HepG2 (cell line): Measurements from ENCODE around the gene FAM193A. TPM values are rescaled to one million over a fixed set of nuclear protein-coding genes. Genes with fewer than 3 reads are reported as not detected.

ENCODE experiments used
- ATAC-seq: fragments of 200-7000 bp; cut with Tn5 transposase; 3 replicates; pipeline ENCODE4 v1.9.1; 2020; ENCODE audit warnings: mild to moderate bottlenecking, moderate library complexity
- BruUV-seq: library from RNA; stranded (reverse); fragments of 400-500 nt; replicated peaks from 2 replicates; lab custom pipeline; 2021; lab: Mats Ljungman, UMichigan
- CTCF ChIA-PET: fragments of 300-600 bp; formaldehyde crosslinking; extraction: SDS; loops from one replicate; lab custom pipeline; 2021; ENCODE audit warnings: low total read pairs, inconsistent platforms, low intra/inter-chr PET ratio; lab: Yijun Ruan, JAX
- POLR2A ChIA-PET: fragments of 350-600 bp; sonication (Branson Sonifier 250); formaldehyde crosslinking; loops from one replicate; lab custom pipeline; 2020; ENCODE audit warnings: antibody characterized with exemption, inconsistent platforms; lab: Yijun Ruan, JAX
- DNase-seq: peaks from one replicate; pipeline ENCODE4 v3.0.0-alpha.2; 2015; ENCODE audit warnings: low spot score
- FAIRE-seq: peaks from 3 replicates; lab custom pipeline; 2011; peaks lifted over from hg19 to GRCh38; lab: Jason Lieb, UNC
- H2AFZ ChIP-seq: one replicate; pipeline ENCODE4 v1.6.1; 2011; ENCODE audit warnings: low read length, inconsistent platforms
- H3K27ac ChIP-seq: fragments of 300-600 bp; 3 replicates; pipeline ENCODE4 v1.8.0; 2011; ENCODE audit warnings: mixed run types, mild to moderate bottlenecking, mixed read lengths, low read length, inconsistent platforms; ENCODE audit not compliant: insufficient read depth; ENCODE audit errors: extremely low read length
- H3K27me3 ChIP-seq, 2 experiments: fragments of 200-600 bp in 1 of 2; 2 replicates in 1 of 2; 3 replicates in 1 of 2; pipeline versions ENCODE4 v1.6.0 to v1.8.0; 2011; ENCODE audit warnings: low read length in 2 of 2, mild to moderate bottlenecking in 2 of 2, moderate library complexity in 2 of 2, inconsistent platforms in 1 of 2; ENCODE audit not compliant: insufficient read depth in 2 of 2, control insufficient read depth in 1 of 2
- H3K36me3 ChIP-seq, 2 experiments: fragments of 200-600 bp in 1 of 2; replicated peaks in 1 of 2; 2 replicates in 1 of 2; 3 replicates in 1 of 2; pipeline versions ENCODE4 v1.5.1 to v1.8.0; 2011; ENCODE audit warnings: low read length in 2 of 2, inconsistent platforms in 1 of 2; ENCODE audit not compliant: insufficient read depth in 2 of 2, control insufficient read depth in 1 of 2
- H3K4me1 ChIP-seq: 2 replicates; pipeline ENCODE4 v1.5.1; 2012; ENCODE audit warnings: low read length, inconsistent platforms; ENCODE audit not compliant: insufficient read depth
- H3K4me2 ChIP-seq: 2 replicates; pipeline ENCODE4 v1.6.0; 2011; ENCODE audit warnings: low read depth, low read length, inconsistent platforms
- H3K4me3 ChIP-seq, 3 experiments: fragments of 200-600 bp in 1 of 3; sonication (generic), shearing (Covaris generic) in 1 of 3; replicated peaks in 1 of 3; 2 replicates each; pipeline ENCODE4 v1.5.1; 2011 to 2016; ENCODE audit warnings: low read length in 3 of 3, inconsistent platforms in 2 of 3, low read depth in 2 of 3, mild to moderate bottlenecking in 2 of 3, control low read depth in 1 of 3, mixed read lengths in 1 of 3; ENCODE audit not compliant: insufficient read depth in 1 of 3
- H3K79me2 ChIP-seq: one replicate; pipeline ENCODE4 v1.6.1; 2011; ENCODE audit warnings: low read length, inconsistent platforms; ENCODE audit not compliant: insufficient read depth
- H3K9ac ChIP-seq: 2 replicates; pipeline ENCODE4 v1.6.0; 2011; ENCODE audit warnings: mild to moderate bottlenecking, low read depth, low read length, inconsistent platforms; ENCODE audit not compliant: insufficient read depth
- H3K9me3 ChIP-seq: 2 replicates; pipeline ENCODE4 v1.5.1; 2012; ENCODE audit warnings: mild to moderate bottlenecking, low read length
- H4K20me1 ChIP-seq: 2 replicates; pipeline ENCODE4 v1.6.0; 2011; ENCODE audit warnings: inconsistent platforms, mild to moderate bottlenecking, low read length, moderate library complexity; ENCODE audit not compliant: insufficient read depth
- AGO2 ChIP-seq: fragments of 200-400 bp; formaldehyde crosslinking; optimal IDR thresholded peaks from 2 replicates; pipeline ENCODE3; 2017; ENCODE audit warnings: mild to moderate bottlenecking, low read depth, low read length, moderate library complexity
- SMYD3 ChIP-seq: sonication (generic); formaldehyde crosslinking; IDR thresholded peaks from 2 replicates; pipeline ENCODE4 v1.8.1; 2023; ENCODE audit warnings: mild to moderate bottlenecking, missing genetic modification reagents
- ZKSCAN1 ChIP-seq: fragments of 150-350 bp; IDR thresholded peaks from 2 replicates; pipeline ENCODE4 v1.6.1; 2014; ENCODE audit warnings: low read length
- ZMYM3 ChIP-seq: sonication (generic); formaldehyde crosslinking; IDR thresholded peaks from 2 replicates; pipeline ENCODE4 v1.5.1; 2020; ENCODE audit warnings: mild to moderate bottlenecking, missing genetic modification reagents
- ZNF768 ChIP-seq: sonication (generic); formaldehyde crosslinking; IDR thresholded peaks from 2 replicates; pipeline ENCODE4 v1.4.0; 2020; ENCODE audit warnings: missing genetic modification reagents
- WGBS: methylation state at CpG from one replicate; pipeline ENCODE4 v1.1.6; 2017; ENCODE audit warnings: low lambda C conversion rate; 5-methylcytosine and 5-hydroxymethylcytosine counted together
- in situ Hi-C: cut with HindIII; loops from 2 replicates; pipeline ENCODE4 v1.10.0; 2017; ENCODE audit warnings: low pct_unique_long_range_greater_than_20kb; ENCODE audit not compliant: extremely low pct_ligation_motif_present
- intact Hi-C: fragments of 100-400 bp; cut with micrococcal nuclease; formaldehyde crosslinking; loops from one replicate; pipeline ENCODE4 v1.10.0; 2022; ENCODE audit not compliant: unreplicated experiment
- polyA plus RNA-seq, 8 experiments: library from polyadenylated mRNA; depleted of rRNA in 3 of 8; stranded (reverse) in 7 of 8; unstranded in 1 of 8; fragments of >200 nt; fragmentation: Illumina TruSeq in 4 of 8; extraction: Trizol in 4 of 8; gene quantifications; 2 replicates each; pipeline versions ENCODE4 v1.2.1 to v1.2.3, GENCODE V29; 2011 to 2016; ENCODE audit warnings: low read depth in 4 of 8, missing spikeins in 1 of 8, mixed read lengths in 1 of 8; ENCODE audit not compliant: insufficient read depth in 1 of 8
- total RNA-seq, 5 experiments: library from RNA; depleted of rRNA; stranded (reverse); fragments of >200 nt; fragmentation: Illumina TruSeq; extraction: Trizol; gene quantifications; 2 replicates each; pipeline ENCODE4 v1.2.3, GENCODE V29; 2016; ENCODE audit warnings: low read depth in 1 of 5
- TF ChIP-seq, protein P1 (sequence below): sonication (generic); formaldehyde crosslinking; IDR thresholded peaks from 2 replicates; pipeline ENCODE4 v1.4.0; 2020; ENCODE audit warnings: mild to moderate bottlenecking, missing genetic modification reagents
- TF ChIP-seq, protein P2 (sequence below): sonication (generic); formaldehyde crosslinking; IDR thresholded peaks from 2 replicates; pipeline ENCODE4 v1.4.0; 2020; ENCODE audit warnings: mild to moderate bottlenecking, missing genetic modification reagents
- TF ChIP-seq, protein P3 (sequence below): sonication (generic); formaldehyde crosslinking; IDR thresholded peaks from 2 replicates; pipeline ENCODE4 v1.8.0; 2022; ENCODE audit warnings: missing genetic modification reagents, mild to moderate bottlenecking, inconsistent platforms, borderline replicate concordance

FAM193A gene
- total and polyA plus RNA-seq, 2 of the 13 experiments (the other 11 are each of a cell fraction or from before 2014, with no cell fraction given) = 5.7 to 8.7 TPM

DNA sequence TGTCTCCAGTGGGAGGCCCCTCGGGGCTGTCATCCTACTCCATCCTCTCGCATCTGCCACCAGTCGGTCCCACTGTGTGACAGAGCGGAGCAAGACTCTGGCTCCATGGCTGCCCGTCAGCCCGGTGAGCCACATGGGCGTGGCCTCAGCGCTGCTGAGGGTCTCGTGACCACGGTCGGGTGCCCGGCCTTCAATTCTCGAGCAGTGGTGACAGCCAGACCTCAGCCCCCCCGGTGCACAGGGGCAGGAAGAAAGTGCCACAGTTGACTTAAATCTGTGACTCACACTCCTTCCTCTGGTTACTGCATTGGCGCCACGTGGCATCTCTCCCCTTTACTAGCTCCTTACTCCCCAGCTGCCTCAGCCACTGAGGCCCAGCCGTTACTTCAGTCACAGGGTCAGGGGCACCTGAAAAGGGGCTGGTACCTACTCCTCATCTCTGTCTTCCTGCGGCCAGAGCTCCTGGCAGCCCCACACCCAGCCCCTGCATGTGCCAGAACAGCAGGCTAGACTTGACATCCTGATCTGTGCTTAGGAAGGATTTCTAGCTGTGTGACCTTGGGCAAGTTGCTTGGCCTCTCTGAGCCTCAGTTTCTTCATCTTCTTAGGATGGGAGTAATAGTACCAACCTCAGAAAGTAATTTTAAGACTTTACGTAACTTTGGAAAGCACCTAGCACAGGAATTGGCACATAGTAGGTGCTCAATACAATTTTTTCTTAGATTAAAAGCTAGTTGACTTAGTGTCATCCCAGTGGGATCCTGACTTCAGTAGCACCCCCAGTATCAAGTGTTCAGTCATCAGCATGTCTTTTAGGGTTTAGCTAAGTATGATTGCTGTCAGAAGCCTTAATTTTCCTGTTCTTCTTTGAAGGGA is 153.6 kb downstream of the FAM193A start:
- H3K36me3 ChIP-seq = peaks cover 34 to 85% of the 10 kb centered on the region in 2 experiments
- H3K4me3 ChIP-seq = no peak overlapping the region
- H3K27ac ChIP-seq = no peak overlapping the region
- no peak overlapping the region for H3K9ac ChIP-seq
- CTCF ChIA-PET = no interaction called here
- 97% methylated on average over 8 of the region's 19 CpGs for WGBS
- no peaks in the 10 kb centered on the region for H3K4me1 ChIP-seq
- DNase-seq (no peak), FAIRE-seq (no peak)
- intact Hi-C loops = no loop called here
- H3K9me3 ChIP-seq = no peaks in the 10 kb centered on the region
- no peaks in the 10 kb centered on the region for H3K27me3 ChIP-seq
- no TSS peak for BruUV-seq
- H4K20me1 ChIP-seq = no peaks in the 10 kb centered on the region
- in situ Hi-C loops = no loop called here
- no peaks in the 10 kb centered on the region for H3K79me2 ChIP-seq
- TF ChIP-seq ZKSCAN1 = peak; percentile 78
- TF ChIP-seq, protein P1, sequence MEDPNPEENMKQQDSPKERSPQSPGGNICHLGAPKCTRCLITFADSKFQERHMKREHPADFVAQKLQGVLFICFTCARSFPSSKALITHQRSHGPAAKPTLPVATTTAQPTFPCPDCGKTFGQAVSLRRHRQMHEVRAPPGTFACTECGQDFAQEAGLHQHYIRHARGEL (CRISPR knock-in tag) = no peak
- no peak for TF ChIP-seq SMYD3 (CRISPR knock-in tag)
- TF ChIP-seq, protein P2, sequence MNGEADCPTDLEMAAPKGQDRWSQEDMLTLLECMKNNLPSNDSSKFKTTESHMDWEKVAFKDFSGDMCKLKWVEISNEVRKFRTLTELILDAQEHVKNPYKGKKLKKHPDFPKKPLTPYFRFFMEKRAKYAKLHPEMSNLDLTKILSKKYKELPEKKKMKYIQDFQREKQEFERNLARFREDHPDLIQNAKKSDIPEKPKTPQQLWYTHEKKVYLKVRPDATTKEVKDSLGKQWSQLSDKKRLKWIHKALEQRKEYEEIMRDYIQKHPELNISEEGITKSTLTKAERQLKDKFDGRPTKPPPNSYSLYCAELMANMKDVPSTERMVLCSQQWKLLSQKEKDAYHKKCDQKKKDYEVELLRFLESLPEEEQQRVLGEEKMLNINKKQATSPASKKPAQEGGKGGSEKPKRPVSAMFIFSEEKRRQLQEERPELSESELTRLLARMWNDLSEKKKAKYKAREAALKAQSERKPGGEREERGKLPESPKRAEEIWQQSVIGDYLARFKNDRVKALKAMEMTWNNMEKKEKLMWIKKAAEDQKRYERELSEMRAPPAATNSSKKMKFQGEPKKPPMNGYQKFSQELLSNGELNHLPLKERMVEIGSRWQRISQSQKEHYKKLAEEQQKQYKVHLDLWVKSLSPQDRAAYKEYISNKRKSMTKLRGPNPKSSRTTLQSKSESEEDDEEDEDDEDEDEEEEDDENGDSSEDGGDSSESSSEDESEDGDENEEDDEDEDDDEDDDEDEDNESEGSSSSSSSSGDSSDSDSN = no peak
- TF ChIP-seq ZNF768 (CRISPR knock-in tag) = peak; percentile 94
- TF ChIP-seq ZMYM3 (CRISPR knock-in tag) = 0 out of 2 replicates have a peak, but pooled peaks have one; percentile 34
- TF ChIP-seq AGO2 = peak; percentile 22
- TF ChIP-seq, protein P3, sequence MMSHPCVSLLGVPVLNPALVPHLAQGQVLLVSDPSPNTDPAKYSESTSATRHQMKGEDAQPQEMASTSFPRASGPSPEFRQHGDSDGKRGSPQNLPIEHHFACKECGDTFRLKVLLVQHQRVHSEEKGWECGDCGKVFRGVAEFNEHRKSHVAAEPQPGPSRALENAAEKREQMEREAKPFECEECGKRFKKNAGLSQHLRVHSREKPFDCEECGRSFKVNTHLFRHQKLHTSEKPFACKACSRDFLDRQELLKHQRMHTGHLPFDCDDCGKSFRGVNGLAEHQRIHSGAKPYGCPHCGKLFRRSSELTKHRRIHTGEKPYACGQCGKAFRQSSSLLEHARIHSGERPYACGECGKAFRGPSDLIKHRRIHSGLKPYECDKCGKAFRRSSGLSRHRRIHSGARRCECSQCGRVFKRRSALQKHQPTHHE (CRISPR knock-in tag) = no peak
- TF ChIP-seq, all 625 proteins: peak for 4
- H2AFZ ChIP-seq = no peak overlapping the region
- no peak overlapping the region for H3K4me2 ChIP-seq
- POLR2A ChIA-PET = no interaction called here
- no peak for ATAC-seq
